HG03571 (cell line): ENCODE data around the gene MRGPRF.

Source experiments
- ATAC-seq: cut with Tn5 transposase; IDR thresholded peaks from one replicate; pipeline ENCODE4 v1.9.1; 2021; ENCODE audit not compliant: unreplicated experiment

The MRGPRF gene

GRCh38 chr11:68968306-68969250 is 44.5 kb downstream of the MRGPRF start:
- no peak for ATAC-seq

- no peak for ATAC-seq
These were observed 45.9 kb downstream of the MRGPRF start for GRCh38 chr11:68966894-68967780.

- no peak for ATAC-seq
These were observed 46.9 kb downstream of the MRGPRF start for GRCh38 chr11:68965901-68966853.

- no peak for ATAC-seq
These were observed 49.3 kb downstream of the MRGPRF start for GRCh38 chr11:68963779-68964178.

- ATAC-seq: no peak
These were observed 50.4 kb downstream of the MRGPRF start for GRCh38 chr11:68962527-68963250.

- no peak for ATAC-seq
These were observed 51.8 kb downstream of the MRGPRF start for GRCh38 chr11:68961245-68961644.

- no peak for ATAC-seq
These were observed 52.6 kb downstream of the MRGPRF start for GRCh38 chr11:68960294-68961071.

- no peak for ATAC-seq
These were observed 53.4 kb downstream of the MRGPRF start for GRCh38 chr11:68959465-68960293.

GRCh38 chr11:68958211-68958610 is 54.8 kb downstream of the MRGPRF start:
- ATAC-seq: no peak

GRCh38 chr11:68956547-68957254 is 56.3 kb downstream of the MRGPRF start:
- no peak for ATAC-seq

- no peak for ATAC-seq
These were observed 56.9 kb downstream of the MRGPRF start for GRCh38 chr11:68956142-68956541.

- ATAC-seq: no peak
These were observed 57.5 kb downstream of the MRGPRF start for GRCh38 chr11:68955607-68955958.

GRCh38 chr11:68954836-68955606 is 58.0 kb downstream of the MRGPRF start:
- no peak for ATAC-seq
